H1 (cell line): Measurements from ENCODE around the gene LPP. TPM values are rescaled to one million over a fixed set of nuclear protein-coding genes. Genes with fewer than 3 reads are reported as not detected.

Experiments
- CEBPB ChIP-seq: IDR thresholded peaks from 2 replicates; pipeline ENCODE4 v1.6.1; 2012; ENCODE audit warnings: low read depth, low read length
- CHD7 ChIP-seq: fragments of 300-600 bp; sonication (generic); IDR thresholded peaks from 2 replicates; pipeline ENCODE4 v1.7.1; 2012; ENCODE audit warnings: low read length, moderate library complexity, mild to moderate bottlenecking, inconsistent platforms; ENCODE audit not compliant: insufficient replicate concordance
- CTCF ChIP-seq, 3 experiments: IDR thresholded peaks; 1 replicate in 2 of 3; 2 replicates in 1 of 3; pipeline versions ENCODE4 v1.5.1 to v1.6.1; 2011; ENCODE audit warnings: low read length in 3 of 3, mild to moderate bottlenecking in 3 of 3, inconsistent platforms in 2 of 3, low read depth in 1 of 3, moderate library complexity in 1 of 3; ENCODE audit not compliant: insufficient read depth in 1 of 3; ENCODE audit errors: control extremely low read depth in 1 of 3
- MAFK ChIP-seq: IDR thresholded peaks from 2 replicates; pipeline ENCODE4 v1.6.1; 2012; ENCODE audit warnings: low read depth, mild to moderate bottlenecking, improper control_type of control experiment, low read length
- SIN3A ChIP-seq, 2 experiments: IDR thresholded peaks in 1 of 2; conservative IDR thresholded peaks in 1 of 2; 2 replicates each; pipeline ENCODE4 v1.6.1; 2011 to 2012; ENCODE audit warnings: low read length in 2 of 2, improper control_type of control experiment in 1 of 2, low read depth in 1 of 2, mild to moderate bottlenecking in 1 of 2
- SIX5 ChIP-seq: IDR thresholded peaks from 2 replicates; pipeline ENCODE4 v1.6.1; 2011; ENCODE audit warnings: mild to moderate bottlenecking, low read depth, low read length
- SRF ChIP-seq: IDR thresholded peaks from 2 replicates; pipeline ENCODE4 v1.6.1; 2011; ENCODE audit warnings: mild to moderate bottlenecking, low read depth, low read length, moderate library complexity
- TCF12 ChIP-seq: IDR thresholded peaks from 2 replicates; pipeline ENCODE4 v1.6.1; 2011; ENCODE audit warnings: low read depth, mild to moderate bottlenecking, low read length
- polyA plus RNA-seq, 7 experiments: library from polyadenylated mRNA; depleted of rRNA in 3 of 7; stranded (reverse) in 5 of 7; unstranded in 2 of 7; fragments of >200 nt in 5 of 7; fragments of 200-250 nt in 2 of 7; gene quantifications; 1 replicate in 5 of 7; 2 replicates in 1 of 7; 4 replicates in 1 of 7; pipeline versions ENCODE4 v1.2.1 to v1.2.3, GENCODE V29; 2011 to 2013; ENCODE audit warnings: missing spikeins in 2 of 7, mixed read lengths in 2 of 7
- total RNA-seq: library from RNA; stranded (reverse); fragmentation: NEBNext Ultra II Directional; extraction: Animal tissue kit (Norgen Biotek cat#: 25700); gene quantifications from 2 replicates; pipeline ENCODE4 v1.2.1, GENCODE V29; 2021

LPP gene
- total and polyA plus RNA-seq, 2 of the 8 experiments (the other 6 are each of a cell fraction or from before 2014, with no cell fraction given), result 10.0 to 53.3 TPM

- TF ChIP-seq CHD7, result no peak
- TF ChIP-seq CTCF (IDR thresholded peaks at IDR 0.05; ENCODE audit: control extremely low read depth in 1 of 3, insufficient read depth in 1 of 3, low read depth in 1 of 3, low read length in 3 of 3), result no peak
- TF ChIP-seq SRF, result no peak
- no peak for TF ChIP-seq SIX5
- no peak for TF ChIP-seq SIN3A (conservative IDR thresholded peaks at IDR 0.05 in 1 of 2, IDR thresholded peaks at IDR 0.05 in 1 of 2; ENCODE audit: low read depth in 1 of 2, low read length in 2 of 2)
- TF ChIP-seq MAFK, result no peak
- TF ChIP-seq TCF12, result no peak
- TF ChIP-seq CEBPB, result no peak
These were observed 117.4 kb downstream of the LPP start (continued) for GRCh38 chr3:188271226-188271914.
